Loucy (cell line): ENCODE results near the gene SLC22A4.

Experiments used
- CTCF ChIP-seq: fragments of 200-600 bp; sonication (generic); conservative IDR thresholded peaks from 2 replicates; pipeline ENCODE4 v1.5.1; 2014; ENCODE audit warnings: mild to moderate bottlenecking, antibody characterized with exemption, low read length
- EZH2phosphoT487 ChIP-seq: fragments of 200-600 bp; IDR thresholded peaks from 2 replicates; pipeline ENCODE4 v1.6.1; 2018; ENCODE audit warnings: antibody characterized with exemption, mild to moderate bottlenecking, moderate library complexity, borderline replicate concordance

- no peak for TF ChIP-seq CTCF
- TF ChIP-seq EZH2phosphoT487, result no peak
Observed at GRCh38 chr5:132327252-132327955, 33.2 kb downstream of the SLC22A4 start.
